Thyroid gland (tissue), 4 donors: ENCODE measurements around the gene LDAF1. TPM values are rescaled to one million over a fixed set of nuclear protein-coding genes. Genes with fewer than 3 reads are reported as not detected.

Experiments used
- DNase-seq, 2 donors: peaks; one replicate each; pipeline ENCODE4 v3.0.0-alpha.2; 2019
- H3K27ac ChIP-seq, 3 donors: fragments of 200-600 bp; sonication (generic); 1 replicate in 2 of 3; 2 replicates in 1 of 3; pipeline ENCODE4 v1.5.1; 2016 to 2019; ENCODE audit warnings: mild to moderate bottlenecking in 1 of 3, moderate library complexity in 1 of 3
- H3K27me3 ChIP-seq: fragments of 200-600 bp; sonication (generic); one replicate; pipeline ENCODE4 v1.5.1; 2019
- H3K36me3 ChIP-seq, 2 donors: fragments of 200-600 bp; sonication (generic); one replicate each; pipeline ENCODE4 v1.5.1; 2016 to 2019
- H3K4me1 ChIP-seq, 2 donors: fragments of 200-600 bp; sonication (generic); one replicate each; pipeline ENCODE4 v1.5.1; 2017 to 2019
- H3K4me3 ChIP-seq, 3 donors: fragments of 200-600 bp; sonication (generic); replicated peaks in 1 of 3; 1 replicate in 2 of 3; 2 replicates in 1 of 3; pipeline ENCODE4 v1.5.1; 2016; ENCODE audit warnings: mild to moderate bottlenecking in 1 of 3
- H3K9me3 ChIP-seq: fragments of 200-600 bp; sonication (generic); one replicate; pipeline ENCODE4 v1.5.1; 2017
- CTCF ChIP-seq, 6 experiments: fragments of 200-600 bp in 3 of 6; fragments of 450-650 bp in 3 of 6; sonication (generic) in 3 of 6; IDR thresholded peaks; one replicate each; pipeline ENCODE4 v1.5.1; 2016 to 2019; ENCODE audit warnings: antibody characterized with exemption in 6 of 6, mild to moderate bottlenecking in 2 of 6, inconsistent platforms in 1 of 6, moderate library complexity in 1 of 6
- POLR2A ChIP-seq, 2 donors: fragments of 450-650 bp; IDR thresholded peaks; one replicate each; pipeline ENCODE4 v1.6.1; 2017; ENCODE audit warnings: antibody characterized with exemption in 2 of 2, mild to moderate bottlenecking in 2 of 2, moderate library complexity in 1 of 2
- WGBS, 2 donors: methylation state at CpG; one replicate each; pipeline ENCODE4 v1.1.5; 2017; 5-methylcytosine and 5-hydroxymethylcytosine counted together
- intact Hi-C: fragments of 100-400 bp; cut with DNase I; formaldehyde crosslinking; loops from one replicate; pipeline ENCODE4 v1.15.1; 2023
- total RNA-seq, 4 donors: library from RNA; depleted of rRNA; stranded (reverse); fragments of >200 nt; gene quantifications; one replicate each; pipeline ENCODE4 v1.2.3, GENCODE V29; 2016

LDAF1 gene
- total RNA-seq, 4 donors from 2014 or later = 23.0 to 84.0 (median 68.2) TPM

GRCh38 chr16:21163576-21163975 lies 5.1 kb downstream of the LDAF1 start:
- intact Hi-C loops = no loop called here
- H3K36me3 ChIP-seq = peaks cover 18 to 25% of the 10 kb centered on the region in 2 donors

DNA sequence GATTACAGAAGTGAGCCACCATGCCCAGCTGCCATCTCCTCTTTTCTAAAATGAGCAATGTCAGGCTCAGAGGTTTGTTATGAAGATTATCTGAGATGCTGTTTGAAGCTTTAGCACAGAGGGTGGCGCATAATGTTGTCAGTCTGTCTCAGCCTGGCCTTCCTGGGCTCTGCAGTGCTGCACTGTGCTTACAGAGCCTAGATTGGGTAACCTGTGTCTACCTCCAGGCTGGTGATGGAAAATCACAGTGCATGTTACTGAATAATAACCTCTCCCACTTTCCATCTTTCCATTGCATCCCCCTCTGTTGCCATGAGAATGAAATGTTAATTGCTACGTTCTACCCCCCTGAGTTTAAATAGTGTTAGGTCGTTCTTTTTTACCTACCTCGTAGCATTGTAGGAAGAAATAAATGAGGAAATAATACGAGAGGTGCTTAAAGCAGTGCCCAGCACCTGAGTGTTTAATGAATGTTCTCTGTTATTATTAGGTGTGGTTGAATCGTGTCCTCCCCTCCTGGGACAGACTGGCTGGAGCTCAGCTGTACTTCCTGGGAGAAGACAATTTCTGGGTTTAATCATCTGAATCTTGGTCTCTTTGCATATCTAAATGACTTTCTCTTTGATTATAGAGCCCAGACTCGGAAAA lies 6.2 kb downstream of the LDAF1 start:
- Histone ChIP-seq H3K4me3 (no peak overlapping the region), H3K27ac (no peak overlapping the region), H3K27me3 (no peaks in the 10 kb centered on the region), H3K4me1 (peaks cover 26 to 34% of the 10 kb centered on the region in 2 donors), H3K36me3 (peaks cover 18 to 25% of the 10 kb centered on the region in 2 donors), H3K9me3 (no peaks in the 10 kb centered on the region)
- intact Hi-C loops = no loop called here
- no peak for DNase-seq
- TF ChIP-seq CTCF (IDR thresholded peaks at IDR 0.05) = no peak
- no peak for TF ChIP-seq POLR2A (IDR thresholded peaks at IDR 0.05)
- 92 to 95% methylated on average over 7 of the region's 7 CpGs for WGBS, 2 donors

More at GRCh38 chr16:21163576-21163975, 5.1 kb downstream of the LDAF1 start:
- no peaks in the 10 kb centered on the region for H3K9me3 ChIP-seq
- peaks cover 26 to 35% of the 10 kb centered on the region in 2 donors for H3K4me1 ChIP-seq
- TF ChIP-seq POLR2A (IDR thresholded peaks at IDR 0.05) (no peak), CTCF (IDR thresholded peaks at IDR 0.05) (no peak)
- no peaks in the 10 kb centered on the region for H3K27me3 ChIP-seq
- H3K4me3 ChIP-seq = no peak overlapping the region
- no peak for DNase-seq
- peak overlapping the region in 1 of 3 donors; percentile 7 for H3K27ac ChIP-seq
- 91 to 96% methylated on average over 4 of the region's 4 CpGs for WGBS, 2 donors

DNA sequence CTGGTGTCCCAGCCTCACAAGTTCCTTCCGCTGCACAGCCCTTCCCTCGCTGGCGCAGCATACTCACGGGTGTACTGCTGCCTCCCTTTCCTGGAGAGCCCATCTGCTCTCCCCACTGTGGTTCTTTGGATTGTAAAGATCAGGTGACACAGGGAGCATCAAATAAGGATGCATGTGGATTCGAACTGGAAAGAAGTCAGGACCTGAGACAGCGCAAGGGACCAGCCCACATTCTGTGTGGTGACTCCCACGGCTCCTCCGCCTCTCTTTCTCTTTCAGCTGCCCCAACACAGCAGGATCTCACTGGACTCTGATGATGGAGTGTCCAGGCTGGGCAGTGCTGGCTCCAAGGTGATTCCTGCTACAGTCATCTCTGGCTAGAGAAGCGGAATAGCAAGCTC lies 8.1 kb downstream of the LDAF1 start:
- H3K27me3 ChIP-seq = no peaks in the 10 kb centered on the region
- DNase-seq = no peak
- peaks cover 28 to 32% of the 10 kb centered on the region in 2 donors for H3K36me3 ChIP-seq
- no peak overlapping the region for H3K27ac ChIP-seq
- WGBS, 2 donors = 90 to 92% methylated on average over 8 to 9 of the region's 9 CpGs
- no peak for TF ChIP-seq CTCF (IDR thresholded peaks at IDR 0.05)
- TF ChIP-seq POLR2A (IDR thresholded peaks at IDR 0.05) = no peak
- no peak overlapping the region for H3K4me3 ChIP-seq
- H3K9me3 ChIP-seq = no peaks in the 10 kb centered on the region
- peaks cover 9 to 15% of the 10 kb centered on the region in 2 donors for H3K4me1 ChIP-seq
- intact Hi-C loops = no loop called here

GRCh38 chr16:21167360-21167759 lies 8.9 kb downstream of the LDAF1 start:
- Histone ChIP-seq H3K4me1 (peaks cover 8 to 12% of the 10 kb centered on the region in 2 donors), H3K27ac (no peak overlapping the region)

More at GRCh38 chr16:21167360-21167759, 8.9 kb downstream of the LDAF1 start:
- DNase-seq = no peak
- Histone ChIP-seq H3K27me3 (no peaks in the 10 kb centered on the region), H3K4me3 (no peak overlapping the region), H3K9me3 (no peaks in the 10 kb centered on the region), H3K36me3 (peaks cover 34 to 40% of the 10 kb centered on the region in 2 donors)
- TF ChIP-seq POLR2A (IDR thresholded peaks at IDR 0.05) (no peak), CTCF (IDR thresholded peaks at IDR 0.05) (no peak)
- 95 to 96% methylated on average over 9 of the region's 9 CpGs for WGBS, 2 donors
- intact Hi-C loops = no loop called here
